Activated CD4-positive, alpha-beta T cell treated with anti-CD3 and anti-CD28 coated beads, Interleukin-2, amount 10 ng/mL, durations not matched to agents 7 days and 5 days (primary cell): ENCODE data around the gene SST. TPM values are rescaled to one million over a fixed set of nuclear protein-coding genes. Genes with fewer than 3 reads are reported as not detected.
"Not testable (repeated sequence)": the region's sequence is repeated elsewhere in the genome, so short reads cannot be mapped to it uniquely, and the experiment has no call there.

ENCODE experiments used
- CTCF ChIA-PET: fragments of 350-600 bp; sonication (Branson Sonifier 250); formaldehyde crosslinking; loops from one replicate; lab custom pipeline; 2021; ENCODE audit warnings: antibody characterized with exemption; lab: Charles Lee
- POLR2A ChIA-PET: fragments of 350-600 bp; sonication (Branson Sonifier 250); formaldehyde crosslinking; loops from one replicate; lab custom pipeline; 2021; ENCODE audit warnings: antibody characterized with exemption; lab: Charles Lee
- DNase-seq: peaks from one replicate; pipeline ENCODE4 v3.0.0-alpha.2; 2020
- H3K27ac Mint-ChIP-seq: one replicate; pipeline ENCODE4 v1.8.0; 2021; ENCODE audit warnings: mild to moderate bottlenecking, moderate library complexity, mixed read lengths
- H3K27me3 Mint-ChIP-seq: one replicate; pipeline ENCODE4 v1.8.0; 2021; ENCODE audit warnings: mixed read lengths
- H3K36me3 Mint-ChIP-seq: one replicate; pipeline ENCODE4 v1.8.0; 2021; ENCODE audit warnings: low read depth, mixed read lengths
- H3K4me1 Mint-ChIP-seq: one replicate; pipeline ENCODE4 v1.8.0; 2021; ENCODE audit warnings: mixed read lengths
- H3K4me3 Mint-ChIP-seq: one replicate; pipeline ENCODE4 v1.8.0; 2021; ENCODE audit warnings: mild to moderate bottlenecking, moderate library complexity, mixed read lengths
- H3K9me3 Mint-ChIP-seq: one replicate; pipeline ENCODE4 v1.8.0; 2021; ENCODE audit warnings: mixed read lengths
- total RNA-seq, 2 experiments: library from RNA; stranded (reverse); gene quantifications; one replicate each; pipeline ENCODE4 v1.2.3, GENCODE V29; 2021

The SST gene
- total RNA-seq, 2 experiments from 2014 or later: not detected

DNA sequence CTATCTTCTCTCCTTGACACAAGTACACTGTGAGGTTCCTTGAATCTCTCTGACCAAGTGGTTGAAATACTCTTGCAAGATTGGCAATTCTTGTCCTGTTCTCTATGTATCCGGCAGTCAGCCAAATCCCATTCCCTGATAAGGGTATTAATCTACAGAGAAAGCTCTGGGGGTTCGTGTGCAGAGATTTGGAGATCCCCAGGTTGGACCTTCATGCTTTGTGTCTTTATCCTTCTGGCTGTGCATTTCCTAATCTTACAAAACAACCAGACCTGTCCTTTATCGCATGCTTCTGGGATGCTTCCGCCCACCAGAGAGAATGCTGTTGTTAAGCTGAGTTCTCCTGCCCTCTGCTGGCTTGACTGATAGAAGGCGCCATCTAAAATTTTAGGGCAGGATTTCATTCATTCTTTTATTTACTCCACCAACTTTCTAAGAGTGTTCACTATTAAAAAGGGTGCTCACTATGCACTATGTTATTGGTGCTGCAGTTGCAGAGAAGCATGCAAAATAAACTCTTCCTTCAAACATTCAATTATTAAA, 8.6 kb upstream of the SST start:
- no peak overlapping the region for H3K4me3 Mint-ChIP-seq
- no peaks in the 10 kb centered on the region for H3K4me1 Mint-ChIP-seq
- no peaks in the 10 kb centered on the region for H3K36me3 Mint-ChIP-seq
- H3K27me3 Mint-ChIP-seq: peaks cover 38% of the 10 kb centered on the region
- no peak overlapping the region for H3K27ac Mint-ChIP-seq
- no peaks in the 10 kb centered on the region for H3K9me3 Mint-ChIP-seq
- ChIA-PET CTCF (interaction anchor here (0.6 to 8.3 kb wide), 21 partner anchors 8 to 1059 kb away, joined by 3 to 107 read pairs (median 4); partner anchors contain the start of gene SST), POLR2A (no interaction called here)
- DNase-seq: peak; percentile 50

DNA sequence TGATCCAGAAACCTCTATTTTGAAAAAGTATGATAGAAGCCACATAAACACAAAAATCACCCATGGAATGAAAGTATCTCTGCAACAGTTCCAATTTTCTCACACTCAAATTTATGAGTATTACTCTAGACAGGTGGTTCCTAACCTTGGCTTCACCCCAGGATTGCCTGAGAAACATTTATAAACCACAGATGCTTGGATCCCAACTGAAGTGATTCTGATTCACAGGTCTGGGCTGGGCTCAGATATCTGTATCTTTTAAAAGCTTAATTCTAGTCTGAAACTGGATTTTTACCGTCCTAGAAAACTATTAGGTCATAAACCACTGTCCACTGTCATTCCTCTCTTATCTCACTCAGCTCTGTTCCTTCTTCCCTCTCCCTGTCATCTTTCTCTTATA, 7.4 kb upstream of the SST start:
- Mint-ChIP-seq H3K36me3 (no peaks in the 10 kb centered on the region), H3K4me3 (no peak overlapping the region), H3K27ac (no peak overlapping the region), H3K4me1 (no peaks in the 10 kb centered on the region), H3K27me3 (peaks cover 40% of the 10 kb centered on the region), H3K9me3 (no peaks in the 10 kb centered on the region)
- POLR2A ChIA-PET: no interaction called here
- no peak for DNase-seq
- CTCF ChIA-PET: interaction anchor here (0.6 to 8.3 kb wide), 4 partner anchors 21 to 359 kb away, joined by 3 to 107 read pairs (median 3); no protein-coding TSS in a partner anchor

DNA sequence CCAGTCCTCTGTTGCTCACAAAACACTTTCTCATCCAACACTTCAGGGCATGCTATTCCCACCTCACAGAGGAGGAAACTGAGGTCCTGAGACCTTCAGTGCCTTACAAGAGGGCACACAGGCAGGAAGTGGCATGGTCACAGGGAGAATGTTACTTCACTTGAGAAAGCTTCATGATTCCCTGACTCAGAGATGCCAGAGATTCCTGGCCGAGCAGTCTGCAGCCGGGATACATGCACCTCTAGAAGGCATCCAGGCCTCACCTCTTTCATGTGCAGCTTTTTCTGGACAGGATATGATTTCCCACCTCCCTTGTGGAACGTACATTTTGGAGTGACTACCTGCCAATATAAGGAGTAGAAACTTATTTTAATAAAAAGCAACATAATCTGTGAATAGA, 2.8 kb upstream of the SST start:
- CTCF ChIA-PET: no interaction called here
- no peaks in the 10 kb centered on the region for H3K36me3 Mint-ChIP-seq
- H3K27ac Mint-ChIP-seq: no peak overlapping the region
- DNase-seq: no peak
- peaks cover 62% of the 10 kb centered on the region for H3K27me3 Mint-ChIP-seq
- no peaks in the 10 kb centered on the region for H3K9me3 Mint-ChIP-seq
- POLR2A ChIA-PET: no interaction called here
- no peak overlapping the region for H3K4me3 Mint-ChIP-seq
- H3K4me1 Mint-ChIP-seq: no peaks in the 10 kb centered on the region

DNA sequence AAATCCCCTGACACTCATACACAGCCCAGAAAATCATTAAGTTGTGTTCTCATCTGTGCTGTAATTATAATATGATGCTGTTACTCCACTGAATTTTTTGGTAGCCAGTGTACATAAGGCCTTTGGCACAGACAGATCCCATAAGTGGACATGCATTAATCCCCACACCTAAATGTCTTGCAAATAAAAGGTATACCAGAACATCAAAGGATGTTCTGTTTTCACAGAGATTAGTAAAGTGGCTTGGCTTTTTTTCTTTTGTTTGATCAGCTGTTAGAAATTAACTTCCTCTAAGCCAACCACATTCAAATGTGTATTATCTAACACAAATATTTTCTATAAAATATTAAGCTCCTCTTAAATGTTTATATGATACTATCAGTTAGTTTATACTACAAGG, 2.7 kb downstream of the SST start:
- no peak overlapping the region for H3K27ac Mint-ChIP-seq
- H3K36me3 Mint-ChIP-seq: no peaks in the 10 kb centered on the region
- H3K9me3 Mint-ChIP-seq: no peaks in the 10 kb centered on the region
- no peak for DNase-seq
- POLR2A ChIA-PET: no interaction called here
- H3K4me1 Mint-ChIP-seq: no peaks in the 10 kb centered on the region
- H3K27me3 Mint-ChIP-seq: peaks cover 64% of the 10 kb centered on the region
- CTCF ChIA-PET: interaction anchor here (0.6 kb wide), 1 partner anchor 12 kb away, joined by 3 read pairs; no protein-coding TSS in a partner anchor
- H3K4me3 Mint-ChIP-seq: no peak overlapping the region

DNA sequence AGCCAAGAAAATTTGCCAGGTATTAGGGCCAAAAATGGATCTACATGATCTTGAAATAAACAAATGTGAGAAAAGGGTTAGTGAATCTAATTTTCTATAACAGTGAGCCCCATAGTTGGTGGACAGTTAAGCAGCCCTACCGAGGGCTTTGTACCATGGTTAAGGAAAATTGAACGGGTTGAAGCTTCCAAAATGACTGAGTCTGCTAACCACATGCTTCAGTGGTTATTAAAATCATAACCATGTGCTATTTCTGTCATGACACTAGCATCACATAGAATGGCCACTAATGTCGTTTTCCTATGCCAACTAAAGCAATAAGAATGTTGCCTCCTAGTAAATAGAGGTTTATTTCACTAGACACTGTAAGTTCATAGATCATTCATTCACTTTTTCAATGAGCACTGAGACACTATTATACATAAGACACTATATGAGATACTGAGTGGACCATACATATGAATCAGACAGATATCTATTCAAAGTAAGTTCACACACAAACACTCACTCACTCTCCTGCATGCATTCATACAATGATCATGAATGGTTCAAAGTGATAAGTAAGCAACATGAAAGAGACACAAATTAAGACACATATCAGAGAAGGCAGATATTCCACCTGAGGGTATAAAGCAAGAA, 4.3 kb downstream of the SST start:
- POLR2A ChIA-PET: no interaction called here
- CTCF ChIA-PET: no interaction called here
- H3K27ac Mint-ChIP-seq: no peak overlapping the region
- no peak for DNase-seq
- H3K9me3 Mint-ChIP-seq: no peaks in the 10 kb centered on the region
- H3K4me3 Mint-ChIP-seq: no peak overlapping the region
- H3K4me1 Mint-ChIP-seq: no peaks in the 10 kb centered on the region
- H3K36me3 Mint-ChIP-seq: no peaks in the 10 kb centered on the region
- H3K27me3 Mint-ChIP-seq: peaks cover 60% of the 10 kb centered on the region

DNA sequence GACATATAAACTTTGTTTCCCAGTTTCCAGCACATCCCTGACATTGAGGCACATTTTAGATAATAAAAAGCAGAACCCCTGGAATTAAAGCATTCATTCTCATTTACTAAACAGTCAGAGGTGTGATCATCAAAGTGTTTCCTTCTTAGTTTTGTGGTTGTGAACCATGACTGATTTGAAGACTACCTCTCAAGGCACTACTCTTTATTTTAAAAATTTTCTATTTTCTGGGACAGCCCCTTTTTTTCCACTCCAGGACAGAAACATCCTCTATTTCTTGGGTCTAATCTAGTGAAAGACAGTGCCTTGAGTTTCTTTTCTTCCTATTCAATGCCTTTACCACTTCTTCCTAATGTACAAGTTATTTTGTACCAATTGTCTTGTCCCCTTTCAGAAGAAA, 5.2 kb downstream of the SST start:
- no peaks in the 10 kb centered on the region for H3K4me1 Mint-ChIP-seq
- peaks cover 58% of the 10 kb centered on the region for H3K27me3 Mint-ChIP-seq
- H3K27ac Mint-ChIP-seq: no peak overlapping the region
- ChIA-PET CTCF (interaction anchor here (0.5 to 1.2 kb wide), 2 partner anchors 15 to 61 kb away, joined by 3 read pairs; no protein-coding TSS in a partner anchor), POLR2A (no interaction called here)
- no peak for DNase-seq
- no peaks in the 10 kb centered on the region for H3K9me3 Mint-ChIP-seq
- no peaks in the 10 kb centered on the region for H3K36me3 Mint-ChIP-seq
- no peak overlapping the region for H3K4me3 Mint-ChIP-seq

DNA sequence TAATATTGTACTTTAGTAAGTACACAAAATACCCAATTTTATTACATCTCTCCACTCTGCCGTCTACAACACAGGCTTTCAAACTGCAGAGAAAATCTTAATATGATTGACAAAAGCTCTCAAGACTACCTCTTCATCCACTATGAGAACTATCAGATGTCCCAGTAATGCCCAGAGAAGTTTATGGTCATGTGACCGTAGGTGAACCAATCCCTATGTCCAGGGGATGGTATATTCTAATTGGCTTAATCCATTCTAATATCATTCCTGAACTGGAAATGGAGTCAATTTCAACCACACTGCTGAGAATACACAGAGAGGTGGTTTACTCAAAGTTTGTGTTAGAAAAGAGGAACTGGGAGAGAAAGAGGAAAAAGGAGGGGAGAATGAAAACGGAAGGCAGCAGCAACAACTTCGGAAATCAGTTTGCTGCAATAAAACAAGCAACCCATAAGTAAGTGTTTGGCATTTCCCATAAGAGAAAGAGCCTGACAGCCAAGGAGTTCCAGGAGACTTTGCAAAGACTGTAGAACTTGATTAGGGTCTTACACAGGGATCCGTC, 7.3 kb downstream of the SST start:
- CTCF ChIA-PET: interaction anchor here (1.2 kb wide), 1 partner anchor 12 kb away, joined by 3 read pairs; no protein-coding TSS in a partner anchor
- no peak for DNase-seq

DNA sequence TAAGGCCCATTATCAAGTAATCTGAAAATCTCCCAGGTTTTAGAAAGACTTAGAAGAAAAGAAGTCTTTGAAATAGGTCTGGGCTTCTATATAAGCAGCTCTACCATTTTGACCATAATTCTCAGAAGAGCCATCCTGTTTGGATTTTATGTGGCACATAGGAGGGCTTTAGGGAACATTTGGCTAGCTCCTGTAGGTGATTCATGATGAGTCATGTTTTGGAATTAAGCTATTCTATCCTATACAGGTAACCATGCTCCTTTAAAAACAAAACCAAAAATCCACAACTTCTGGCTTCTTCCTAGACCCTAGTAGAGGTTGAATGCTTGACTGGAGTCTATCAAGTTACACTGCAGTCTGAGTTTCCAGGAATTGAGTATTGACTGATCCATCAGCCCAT, 8.9 kb downstream of the SST start:
- Mint-ChIP-seq H3K27me3 (peaks cover 48% of the 10 kb centered on the region), H3K36me3 (no peaks in the 10 kb centered on the region), H3K27ac (no peak overlapping the region), H3K4me1 (no peaks in the 10 kb centered on the region), H3K4me3 (no peak overlapping the region), H3K9me3 (no peaks in the 10 kb centered on the region)
- no peak for DNase-seq
- POLR2A ChIA-PET: no interaction called here
- CTCF ChIA-PET: interaction anchor here (1.5 to 2.1 kb wide), 2 partner anchors 10 to 18 kb away, joined by 4 to 6 read pairs; no protein-coding TSS in a partner anchor

More for the DNA sequence above, 7.3 kb downstream of the SST start:
- peaks cover 55% of the 10 kb centered on the region for H3K27me3 Mint-ChIP-seq
- H3K4me1 Mint-ChIP-seq: no peaks in the 10 kb centered on the region
- POLR2A ChIA-PET: no interaction called here
- no peaks in the 10 kb centered on the region for H3K36me3 Mint-ChIP-seq
- no peak overlapping the region for H3K27ac Mint-ChIP-seq
- H3K9me3 Mint-ChIP-seq: no peaks in the 10 kb centered on the region
- no peak overlapping the region for H3K4me3 Mint-ChIP-seq

DNA sequence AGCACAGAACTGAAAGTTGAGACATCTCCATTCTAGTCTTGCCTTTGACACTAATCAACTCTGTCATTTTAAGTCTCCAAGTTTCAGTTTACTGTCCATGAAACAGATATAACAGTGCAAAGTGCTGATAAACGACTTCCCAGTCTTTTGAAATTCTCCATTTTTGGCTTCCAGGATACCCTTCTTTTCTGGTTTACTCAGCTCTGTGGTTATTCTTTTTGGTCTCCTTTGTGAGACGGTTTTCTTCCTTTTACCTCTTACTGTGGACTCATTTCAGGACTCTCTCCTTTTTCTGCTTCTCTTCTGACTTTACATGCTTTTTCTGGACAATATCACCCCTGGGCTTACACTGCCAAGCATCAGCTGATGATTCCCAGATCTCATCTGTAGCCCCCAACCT, 18.9 kb downstream of the SST start:
- ChIA-PET CTCF (no interaction called here), POLR2A (no interaction called here)
- no peaks in the 10 kb centered on the region for H3K4me1 Mint-ChIP-seq
- H3K4me3 Mint-ChIP-seq: no peak overlapping the region
- H3K27me3 Mint-ChIP-seq: peaks cover 54% of the 10 kb centered on the region
- no peaks in the 10 kb centered on the region for H3K9me3 Mint-ChIP-seq
- no peaks in the 10 kb centered on the region for H3K36me3 Mint-ChIP-seq
- no peak overlapping the region for H3K27ac Mint-ChIP-seq
- DNase-seq: no peak

DNA sequence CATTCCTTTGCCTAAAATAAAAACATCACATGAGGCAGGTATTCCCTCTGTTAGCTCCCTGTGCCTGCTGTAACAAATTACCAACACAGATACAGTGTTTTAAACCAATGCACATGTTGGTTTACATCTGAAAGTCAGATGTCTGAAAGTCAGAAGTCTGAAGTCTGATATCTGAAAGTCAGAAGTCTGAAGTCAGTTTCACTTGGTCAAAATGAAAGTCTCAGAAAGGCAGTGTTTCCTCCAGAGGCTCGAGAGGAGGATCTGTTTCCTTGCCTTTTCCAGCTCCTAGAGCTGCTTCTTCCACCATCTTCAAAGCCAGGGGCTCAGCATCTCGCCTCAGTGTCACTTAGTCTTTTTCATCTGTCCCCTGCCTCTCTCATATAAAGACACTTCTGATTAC, 22.0 kb downstream of the SST start:
- Mint-ChIP-seq H3K27ac (no peak overlapping the region), H3K4me3 (no peak overlapping the region), H3K4me1 (no peaks in the 10 kb centered on the region), H3K27me3 (peaks cover 48% of the 10 kb centered on the region), H3K36me3 (no peaks in the 10 kb centered on the region), H3K9me3 (no peaks in the 10 kb centered on the region)
- ChIA-PET CTCF (no interaction called here), POLR2A (no interaction called here)
- no peak for DNase-seq

DNA sequence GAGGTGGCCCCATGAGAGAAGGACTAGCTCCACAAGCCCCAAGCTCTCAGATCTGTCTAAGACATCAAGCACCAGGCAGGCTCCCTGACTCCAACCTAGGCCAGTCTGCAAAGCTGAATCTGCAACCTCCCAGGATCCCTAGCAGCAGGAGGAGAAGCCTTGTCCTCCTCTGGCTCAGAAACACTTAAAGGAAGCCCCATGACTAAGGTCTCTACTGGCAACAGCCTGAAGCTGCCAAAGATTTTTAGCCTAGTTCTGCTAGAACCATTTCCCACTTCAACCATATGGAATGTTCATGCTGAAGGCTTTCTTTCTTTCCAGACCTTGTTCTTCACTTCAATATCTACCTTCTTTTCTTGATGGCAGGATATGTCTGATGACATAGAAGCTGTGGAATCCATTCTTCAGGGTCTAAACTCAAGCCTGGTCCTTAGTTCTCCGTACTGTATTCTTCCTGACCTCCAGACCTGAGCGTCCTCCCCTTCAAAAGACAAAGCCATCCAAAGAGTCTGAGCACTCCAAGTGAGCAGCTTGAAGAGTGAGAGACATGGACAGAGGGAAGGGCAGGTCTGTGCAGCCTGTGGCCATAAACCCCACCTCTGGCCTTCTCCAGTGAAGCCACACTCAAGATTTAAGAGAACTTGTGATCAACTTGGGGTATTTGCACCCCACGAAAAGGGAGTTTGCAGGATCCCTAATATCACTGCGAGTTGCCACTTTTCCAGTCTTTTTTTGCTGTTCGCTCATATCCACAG, 23.1 kb downstream of the SST start:
- no peaks in the 10 kb centered on the region for H3K4me1 Mint-ChIP-seq
- no peak overlapping the region for H3K4me3 Mint-ChIP-seq
- ChIA-PET POLR2A (no interaction called here), CTCF (interaction anchor here (1.2 kb wide), 1 partner anchor 32 kb away, joined by 3 read pairs; no protein-coding TSS in a partner anchor)
- peaks cover 43% of the 10 kb centered on the region for H3K27me3 Mint-ChIP-seq
- no peaks in the 10 kb centered on the region for H3K9me3 Mint-ChIP-seq
- no peaks in the 10 kb centered on the region for H3K36me3 Mint-ChIP-seq
- DNase-seq: no peak
- H3K27ac Mint-ChIP-seq: no peak overlapping the region

DNA sequence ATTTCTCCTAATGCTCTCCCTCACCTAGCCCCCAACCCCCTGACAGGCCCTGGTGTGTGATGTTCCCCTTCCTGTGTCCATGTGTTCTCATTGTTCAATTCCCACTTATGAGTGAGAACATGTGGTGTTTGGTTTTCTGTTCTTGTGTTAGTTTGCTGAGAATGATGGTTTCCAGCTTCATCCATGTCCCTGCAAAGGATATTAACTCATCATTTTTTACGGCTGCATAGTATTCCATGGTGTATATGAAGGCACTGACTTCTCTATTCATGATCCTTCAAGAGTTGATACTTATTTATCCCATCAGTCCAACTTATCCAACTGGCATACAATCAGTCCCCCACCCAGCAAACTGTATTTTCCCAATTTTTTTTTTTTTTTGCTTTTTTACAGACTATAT, 24.8 kb downstream of the SST start:
- H3K36me3 Mint-ChIP-seq, H3K9me3 Mint-ChIP-seq, POLR2A ChIA-PET, DNase-seq, H3K4me1 Mint-ChIP-seq, CTCF ChIA-PET, H3K27ac Mint-ChIP-seq, H3K4me3 Mint-ChIP-seq: not testable (repeated sequence)
- peaks cover 34% of the 10 kb centered on the region for H3K27me3 Mint-ChIP-seq

DNA sequence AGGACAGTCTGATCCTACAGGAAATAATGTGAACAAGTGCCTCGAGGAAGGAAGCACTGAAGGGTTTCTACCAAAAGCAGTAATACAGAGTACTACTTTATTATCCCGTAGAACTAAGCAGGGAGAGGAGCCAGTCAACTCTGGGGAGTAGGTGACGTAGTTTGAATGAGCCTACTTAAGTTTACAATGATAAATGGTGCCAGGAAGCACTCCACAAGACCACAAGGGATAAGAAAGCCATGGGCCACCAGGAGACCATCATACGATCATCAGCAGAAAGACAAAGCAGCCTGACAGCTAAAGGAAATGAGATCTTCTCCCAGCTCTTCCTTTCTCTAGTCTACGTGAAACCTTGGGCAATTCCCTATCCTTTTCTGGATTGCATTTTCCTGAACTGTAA, 27.3 kb downstream of the SST start:
- no peak overlapping the region for H3K4me3 Mint-ChIP-seq
- POLR2A ChIA-PET: no interaction called here
- DNase-seq: no peak
- CTCF ChIA-PET: interaction anchor here (1.1 kb wide), 1 partner anchor 10 kb away, joined by 3 read pairs; no protein-coding TSS in a partner anchor
- no peaks in the 10 kb centered on the region for H3K9me3 Mint-ChIP-seq
- no peaks in the 10 kb centered on the region for H3K4me1 Mint-ChIP-seq
- H3K36me3 Mint-ChIP-seq: no peaks in the 10 kb centered on the region
- peaks cover 36% of the 10 kb centered on the region for H3K27me3 Mint-ChIP-seq
- no peak overlapping the region for H3K27ac Mint-ChIP-seq
